DND-41 (cell line): Measurements from ENCODE around the gene HLA-DMB.

Source experiments
- CTCF ChIP-seq: IDR thresholded peaks from 2 replicates; pipeline ENCODE4 v1.5.1; 2012; ENCODE audit warnings: borderline replicate concordance, low read length, moderate library complexity, mild to moderate bottlenecking; ENCODE audit not compliant: poor library complexity, severe bottlenecking; ENCODE audit errors: extremely low read depth
- EZH2 ChIP-seq: IDR thresholded peaks from 3 replicates; pipeline ENCODE4 v1.6.1; 2012; ENCODE audit warnings: borderline replicate concordance, low read depth, mild to moderate bottlenecking, moderate library complexity, low read length, inconsistent platforms; ENCODE audit not compliant: severe bottlenecking

- TF ChIP-seq CTCF, result no peak
- TF ChIP-seq EZH2, result no peak
Measured at GRCh38 chr6:32946893-32947292, 6.1 kb upstream of the HLA-DMB start.
